GM12878 (cell line): ENCODE measurements around the gene PIGL. TPM values are rescaled to one million over a fixed set of nuclear protein-coding genes. Genes with fewer than 3 reads are reported as not detected.

Experiments
- ATAC-seq: fragments of 200-7000 bp; cut with Tn5 transposase; 3 replicates; pipeline ENCODE4 v1.9.1; 2020; ENCODE audit warnings: mild to moderate bottlenecking, moderate library complexity
- BruUV-seq: library from RNA; stranded (reverse); fragments of 400-500 nt; replicated peaks from 2 replicates; lab custom pipeline; 2021; lab: Mats Ljungman, UMichigan
- CTCF ChIA-PET: fragments of 300-600 bp; sonication (Branson Sonifier 250); formaldehyde crosslinking; extraction: SDS; loops from one replicate; lab custom pipeline; 2021; ENCODE audit warnings: inconsistent platforms; lab: Yijun Ruan, JAX
- POLR2A ChIA-PET: fragments of 350-600 bp; formaldehyde crosslinking; extraction: SDS; loops from one replicate; lab custom pipeline; 2021; ENCODE audit warnings: inconsistent platforms; lab: Charles Lee
- RAD21 ChIA-PET: fragments of 300-600 bp; sonication (Branson Sonifier 250); formaldehyde crosslinking; loops from one replicate; lab custom pipeline; 2023; ENCODE audit warnings: antibody characterized with exemption; ENCODE audit not compliant: unreplicated experiment; lab: Charles Lee
- SMC1A ChIA-PET: fragments of 300-600 bp; sonication (Branson Sonifier 250); formaldehyde crosslinking; loops from one replicate; lab custom pipeline; 2023; ENCODE audit not compliant: unreplicated experiment, uncharacterized antibody; lab: Charles Lee
- DNase-seq: peaks from one replicate; pipeline ENCODE4 v3.0.0-alpha.2; 2011; ENCODE audit warnings: low read depth, low spot score
- FAIRE-seq: peaks from 3 replicates; lab custom pipeline; 2011; peaks lifted over from hg19 to GRCh38; lab: Jason Lieb, UNC
- H2AFZ ChIP-seq: 2 replicates; pipeline ENCODE4 v1.6.0; 2011; ENCODE audit warnings: low read depth, low read length, control low read depth; ENCODE audit not compliant: control insufficient read depth
- H3K27ac ChIP-seq: 2 replicates; pipeline ENCODE4 v1.5.1; 2011; ENCODE audit warnings: control low read depth; ENCODE audit not compliant: control insufficient read depth, insufficient read depth
- H3K27me3 ChIP-seq, 2 experiments: replicated peaks in 1 of 2; 2 replicates each; pipeline versions ENCODE4 v1.6.0 to v1.6.1; 2011; ENCODE audit warnings: low read length in 1 of 2; ENCODE audit not compliant: control insufficient read depth in 2 of 2, insufficient read depth in 2 of 2
- H3K36me3 ChIP-seq, 2 experiments: 2 replicates each; pipeline ENCODE4 v1.5.1; 2011; ENCODE audit warnings: low read length in 1 of 2; ENCODE audit not compliant: control insufficient read depth in 2 of 2, insufficient read depth in 2 of 2
- H3K4me1 ChIP-seq: 2 replicates; pipeline ENCODE4 v1.6.1; 2011; ENCODE audit warnings: mild to moderate bottlenecking, low read length, moderate library complexity, mixed read lengths; ENCODE audit not compliant: control insufficient read depth, insufficient read depth
- H3K4me2 ChIP-seq: 2 replicates; pipeline ENCODE4 v1.6.0; 2011; ENCODE audit warnings: control low read depth; ENCODE audit not compliant: control insufficient read depth, insufficient read depth
- H3K4me3 ChIP-seq: fragments of 200-600 bp; sonication (generic); 2 replicates; pipeline ENCODE4 v1.5.1; 2016
- H3K79me2 ChIP-seq: 2 replicates; pipeline ENCODE4 v1.6.0; 2011; ENCODE audit warnings: low read length; ENCODE audit not compliant: control insufficient read depth, insufficient read depth
- H3K9ac ChIP-seq: 2 replicates; pipeline ENCODE4 v1.8.0; 2011; ENCODE audit warnings: low read length, control low read depth, mixed read lengths; ENCODE audit not compliant: control insufficient read depth, insufficient read depth
- H3K9me3 ChIP-seq: replicated peaks from 3 replicates; pipeline ENCODE4 v1.5.1; 2011; ENCODE audit warnings: mild to moderate bottlenecking, low read length; ENCODE audit not compliant: control insufficient read depth, insufficient read depth
- H4K20me1 ChIP-seq: 2 replicates; pipeline ENCODE4 v1.6.0; 2011; ENCODE audit not compliant: control insufficient read depth, insufficient read depth
- CHD1 ChIP-seq: IDR thresholded peaks from 2 replicates; pipeline ENCODE4 v1.6.1; 2012; ENCODE audit warnings: low read depth, low read length, improper control_type of control experiment
- FOS ChIP-seq: IDR thresholded peaks from 3 replicates; pipeline ENCODE4 v1.6.1; 2011; ENCODE audit warnings: borderline replicate concordance; ENCODE audit not compliant: insufficient read length; ENCODE audit errors: extremely low read depth
- NBN ChIP-seq: fragments of 450-650 bp; IDR thresholded peaks from 2 replicates; pipeline ENCODE4 v1.6.1; 2016
- PAX5 ChIP-seq: IDR thresholded peaks from 2 replicates; pipeline ENCODE4 v1.6.1; 2011; ENCODE audit warnings: low read depth, low read length, borderline replicate concordance
- PML ChIP-seq: IDR thresholded peaks from 2 replicates; pipeline ENCODE4 v1.6.1; 2012; ENCODE audit warnings: low read length, inconsistent platforms
- SIN3A ChIP-seq: IDR thresholded peaks from 2 replicates; pipeline ENCODE4 v1.6.1; 2012; ENCODE audit warnings: low read depth, low read length, improper control_type of control experiment
- SKIL ChIP-seq: fragments of 450-650 bp; IDR thresholded peaks from 2 replicates; pipeline ENCODE4 v1.6.1; 2017; ENCODE audit warnings: mild to moderate bottlenecking, low read depth, inconsistent platforms; ENCODE audit not compliant: poor library complexity, severe bottlenecking
- ZBTB40 ChIP-seq: fragments of 450-650 bp; IDR thresholded peaks from 2 replicates; pipeline ENCODE4 v1.6.1; 2016; ENCODE audit warnings: mild to moderate bottlenecking, moderate library complexity, borderline replicate concordance
- WGBS: methylation state at CpG from one replicate; pipeline ENCODE4 v1.1.6; 2016; ENCODE audit warnings: low lambda C conversion rate; ENCODE audit not compliant: insufficient replicate concordance, insufficient coverage; ENCODE audit errors: missing lambda C conversion rate; 5-methylcytosine and 5-hydroxymethylcytosine counted together
- in situ Hi-C: fragments of 300-500 bp; cut with MboI; formaldehyde crosslinking; loops from 9 replicates; pipeline ENCODE4 v1.14.3; 2018; ENCODE audit warnings: mixed read lengths
- intact Hi-C: fragments of 100-400 bp; cut with micrococcal nuclease; formaldehyde crosslinking; loops from one replicate; pipeline ENCODE4 v1.14.2; 2022; ENCODE audit not compliant: unreplicated experiment
- polyA plus RNA-seq, 11 experiments: library from polyadenylated mRNA; depleted of rRNA in 4 of 11; unstranded in 6 of 11; stranded (reverse) in 5 of 11; fragments of >200 nt; fragmentation: Nextera tagmentation in 4 of 11; fragmentation: Illumina TruSeq in 1 of 11; extraction: Ambion mirVana in 4 of 11; extraction: Trizol in 1 of 11; gene quantifications; 1 replicate in 1 of 11; 2 replicates in 10 of 11; pipeline versions ENCODE4 v1.2.1 to v1.2.3, GENCODE V29; 2011 to 2016; ENCODE audit warnings: inconsistent platforms in 2 of 11, missing spikeins in 2 of 11, low read depth in 1 of 11
- total RNA-seq, 4 experiments: library from RNA; depleted of rRNA in 3 of 4; stranded (reverse); fragments of >200 nt in 3 of 4; fragmentation: Illumina TruSeq in 1 of 4; extraction: Trizol in 1 of 4; gene quantifications; 2 replicates each; pipeline versions ENCODE4 v1.2.1 to v1.2.3, GENCODE V29; 2013 to 2021
- TF ChIP-seq, protein P1 (sequence below), 3 experiments: IDR thresholded peaks in 2 of 3; conservative IDR thresholded peaks in 1 of 3; 2 replicates each; pipeline ENCODE4 v1.5.1; 2011; ENCODE audit warnings: low read depth in 3 of 3, low read length in 3 of 3, mild to moderate bottlenecking in 3 of 3, control low read depth in 2 of 3, moderate library complexity in 2 of 3, inconsistent platforms in 1 of 3, mixed read lengths in 1 of 3; ENCODE audit not compliant: control insufficient read depth in 2 of 3, insufficient read depth in 1 of 3; ENCODE audit errors: extremely low read depth in 1 of 3
- TF ChIP-seq, protein P2 (sequence below): fragments of 450-650 bp; IDR thresholded peaks from 2 replicates; pipeline ENCODE4 v1.6.1; 2016; ENCODE audit warnings: mild to moderate bottlenecking
- TF ChIP-seq, protein P3 (sequence below): IDR thresholded peaks from 2 replicates; pipeline ENCODE4 v1.6.1; 2012; ENCODE audit warnings: low read depth, low read length, improper control_type of control experiment

PIGL gene
- total and polyA plus RNA-seq, 10 of the 15 experiments (the other 5 are each of a cell fraction or from before 2014, with no cell fraction given), result 25.9 to 52.5 (median 30.2) TPM

- Histone ChIP-seq H3K9ac (no peak overlapping the region), H3K27ac (no peak overlapping the region), H3K27me3 (no peaks in the 10 kb centered on the region), H2AFZ (no peak overlapping the region), H3K9me3 (no peaks in the 10 kb centered on the region), H3K4me1 (peaks cover 7% of the 10 kb centered on the region), H3K36me3 (no peaks in the 10 kb centered on the region; a peak in 1 of 4 replicates), H3K4me3 (no peak overlapping the region), H4K20me1 (no peaks in the 10 kb centered on the region), H3K4me2 (no peak overlapping the region), H3K79me2 (no peaks in the 10 kb centered on the region)
- FAIRE-seq (no peak), ATAC-seq (peak; percentile 98), DNase-seq (peak; percentile 28)
- ChIA-PET SMC1A (interaction anchor here (0.6 kb wide), 1 partner anchor 62 kb away, joined by 3 read pairs; no protein-coding TSS in a partner anchor), POLR2A (no interaction called here), RAD21 (no interaction called here), CTCF (interaction anchor here (0.7 to 1.9 kb wide), 2 partner anchors 24 to 230 kb away, joined by 3 to 10 read pairs; no protein-coding TSS in a partner anchor)
- intact Hi-C loops, result no loop called here
- BruUV-seq, result no TSS peak
- WGBS, result 51% methylated on average over 11 of the region's 11 CpGs
- in situ Hi-C loops, result loop anchor here (10.0 kb wide), 1 partner anchor 65 kb away; no protein-coding TSS in a partner anchor
- TF ChIP-seq, protein P1, sequence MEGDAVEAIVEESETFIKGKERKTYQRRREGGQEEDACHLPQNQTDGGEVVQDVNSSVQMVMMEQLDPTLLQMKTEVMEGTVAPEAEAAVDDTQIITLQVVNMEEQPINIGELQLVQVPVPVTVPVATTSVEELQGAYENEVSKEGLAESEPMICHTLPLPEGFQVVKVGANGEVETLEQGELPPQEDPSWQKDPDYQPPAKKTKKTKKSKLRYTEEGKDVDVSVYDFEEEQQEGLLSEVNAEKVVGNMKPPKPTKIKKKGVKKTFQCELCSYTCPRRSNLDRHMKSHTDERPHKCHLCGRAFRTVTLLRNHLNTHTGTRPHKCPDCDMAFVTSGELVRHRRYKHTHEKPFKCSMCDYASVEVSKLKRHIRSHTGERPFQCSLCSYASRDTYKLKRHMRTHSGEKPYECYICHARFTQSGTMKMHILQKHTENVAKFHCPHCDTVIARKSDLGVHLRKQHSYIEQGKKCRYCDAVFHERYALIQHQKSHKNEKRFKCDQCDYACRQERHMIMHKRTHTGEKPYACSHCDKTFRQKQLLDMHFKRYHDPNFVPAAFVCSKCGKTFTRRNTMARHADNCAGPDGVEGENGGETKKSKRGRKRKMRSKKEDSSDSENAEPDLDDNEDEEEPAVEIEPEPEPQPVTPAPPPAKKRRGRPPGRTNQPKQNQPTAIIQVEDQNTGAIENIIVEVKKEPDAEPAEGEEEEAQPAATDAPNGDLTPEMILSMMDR (IDR thresholded peaks at IDR 0.05 in 2 of 3, conservative IDR thresholded peaks at IDR 0.05 in 1 of 3; ENCODE audit: control insufficient read depth in 2 of 3, extremely low read depth in 1 of 3, insufficient read depth in 1 of 3, low read depth in 3 of 3, low read length in 3 of 3), result no peak
- no peak for TF ChIP-seq SIN3A
- no peak for TF ChIP-seq CHD1
- no peak for TF ChIP-seq PML
- TF ChIP-seq ZBTB40, result no peak
- TF ChIP-seq, protein P2, sequence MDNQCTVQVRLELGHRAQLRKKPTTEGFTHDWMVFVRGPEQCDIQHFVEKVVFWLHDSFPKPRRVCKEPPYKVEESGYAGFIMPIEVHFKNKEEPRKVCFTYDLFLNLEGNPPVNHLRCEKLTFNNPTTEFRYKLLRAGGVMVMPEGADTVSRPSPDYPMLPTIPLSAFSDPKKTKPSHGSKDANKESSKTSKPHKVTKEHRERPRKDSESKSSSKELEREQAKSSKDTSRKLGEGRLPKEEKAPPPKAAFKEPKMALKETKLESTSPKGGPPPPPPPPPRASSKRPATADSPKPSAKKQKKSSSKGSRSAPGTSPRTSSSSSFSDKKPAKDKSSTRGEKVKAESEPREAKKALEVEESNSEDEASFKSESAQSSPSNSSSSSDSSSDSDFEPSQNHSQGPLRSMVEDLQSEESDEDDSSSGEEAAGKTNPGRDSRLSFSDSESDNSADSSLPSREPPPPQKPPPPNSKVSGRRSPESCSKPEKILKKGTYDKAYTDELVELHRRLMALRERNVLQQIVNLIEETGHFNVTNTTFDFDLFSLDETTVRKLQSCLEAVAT, result peak; percentile 82
- peak; percentile 58; the same call in 1 of the 2 replicates for TF ChIP-seq NBN
- TF ChIP-seq FOS, result no peak
- TF ChIP-seq PAX5, result no peak
- peak; percentile 77 for TF ChIP-seq SKIL
- TF ChIP-seq, protein P3, sequence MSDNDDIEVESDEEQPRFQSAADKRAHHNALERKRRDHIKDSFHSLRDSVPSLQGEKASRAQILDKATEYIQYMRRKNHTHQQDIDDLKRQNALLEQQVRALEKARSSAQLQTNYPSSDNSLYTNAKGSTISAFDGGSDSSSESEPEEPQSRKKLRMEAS, result no peak
These were observed 112.7 kb downstream of the PIGL start for GRCh38 chr17:16329519-16330271.
